K562 (cell line): ENCODE data around the gene SCFD2. TPM values are rescaled to one million over a fixed set of nuclear protein-coding genes. Genes with fewer than 3 reads are reported as not detected.

Experiments
- ATAC-seq: fragments of 200-7000 bp; cut with Tn5 transposase; 3 replicates; pipeline ENCODE4 v1.9.1; 2020; ENCODE audit warnings: moderate library complexity
- BruUV-seq: library from RNA; stranded (reverse); fragments of 400-500 nt; replicated peaks from 2 replicates; lab custom pipeline; 2021; lab: Mats Ljungman, UMichigan
- CTCF ChIA-PET: fragments of 300-600 bp; formaldehyde crosslinking; extraction: SDS; loops from one replicate; lab custom pipeline; 2021; ENCODE audit warnings: low intra/inter-chr PET ratio; lab: Yijun Ruan, JAX
- POLR2A ChIA-PET: fragments of 300-600, 350-650 bp; sonication (Branson Sonifier 250); formaldehyde crosslinking; extraction: SDS; loops from one replicate; lab custom pipeline; 2021; ENCODE audit warnings: antibody characterized with exemption, inconsistent platforms; lab: Yijun Ruan, JAX
- DNase-seq, 4 experiments: peaks; one replicate each; pipeline versions ENCODE4 v3.0.0 to v3.0.0-alpha.2; 2011 to 2018; ENCODE audit warnings: low spot score in 3 of 4, mixed read lengths in 3 of 4; ENCODE audit errors: extremely low read depth in 1 of 4
- FAIRE-seq: peaks from 2 replicates; lab custom pipeline; 2011; peaks lifted over from hg19 to GRCh38; lab: Jason Lieb, UNC
- H2AFZ ChIP-seq: 2 replicates; pipeline ENCODE4 v1.6.0; 2011; ENCODE audit warnings: low read depth, low read length, control low read depth, inconsistent platforms
- H3K27ac ChIP-seq: fragments of 200-600 bp; 3 replicates; pipeline ENCODE4 v1.8.0; 2011; ENCODE audit warnings: low read depth, mild to moderate bottlenecking, control low read depth, inconsistent platforms, low read length, moderate library complexity, mixed read lengths; ENCODE audit errors: extremely low read depth
- H3K27me3 ChIP-seq, 2 experiments: fragments of 300-600 bp in 1 of 2; 2 replicates in 1 of 2; 3 replicates in 1 of 2; pipeline versions ENCODE4 v1.6.0 to v1.8.0; 2011; ENCODE audit warnings: inconsistent platforms in 2 of 2, low read length in 2 of 2, mild to moderate bottlenecking in 1 of 2, mixed read lengths in 1 of 2, moderate library complexity in 1 of 2; ENCODE audit not compliant: control insufficient read depth in 2 of 2, insufficient read depth in 2 of 2
- H3K36me3 ChIP-seq: fragments of 300-600 bp; 3 replicates; pipeline ENCODE4 v1.8.0; 2011; ENCODE audit warnings: mild to moderate bottlenecking, low read length, inconsistent platforms; ENCODE audit not compliant: control insufficient read depth, insufficient read depth
- H3K4me1 ChIP-seq, 2 experiments: fragments of 200-600 bp in 1 of 2; replicated peaks in 1 of 2; 2 replicates in 1 of 2; 3 replicates in 1 of 2; pipeline versions ENCODE4 v1.5.1 to v1.8.0; 2011; ENCODE audit warnings: inconsistent platforms in 2 of 2, low read length in 2 of 2, mild to moderate bottlenecking in 1 of 2, mixed read lengths in 1 of 2, moderate library complexity in 1 of 2; ENCODE audit not compliant: control insufficient read depth in 2 of 2, insufficient read depth in 2 of 2
- H3K4me2 ChIP-seq: 2 replicates; pipeline ENCODE4 v1.6.1; 2011; ENCODE audit warnings: low read length, control low read depth, inconsistent platforms, mixed read lengths; ENCODE audit not compliant: insufficient read depth
- H3K4me3 ChIP-seq: fragments of 200-600 bp; sonication (generic), shearing (Covaris generic); 2 replicates; pipeline ENCODE4 v1.5.1; 2016; ENCODE audit warnings: control low read depth, inconsistent platforms
- H3K79me2 ChIP-seq: fragments of 200-600 bp; 3 replicates; pipeline ENCODE4 v1.8.0; 2011; ENCODE audit warnings: low read length, inconsistent platforms; ENCODE audit not compliant: control insufficient read depth, insufficient read depth
- H3K9ac ChIP-seq, 2 experiments: 2 replicates each; pipeline versions ENCODE4 v1.6.0 to v1.6.1; 2011; ENCODE audit warnings: low read depth in 2 of 2, low read length in 2 of 2, control low read depth in 1 of 2, inconsistent platforms in 1 of 2, mild to moderate bottlenecking in 1 of 2, mixed read lengths in 1 of 2; ENCODE audit not compliant: insufficient read depth in 1 of 2
- H3K9me1 ChIP-seq: one replicate; pipeline ENCODE4 v1.6.0; 2011; ENCODE audit warnings: inconsistent platforms, mild to moderate bottlenecking, low read length, moderate library complexity; ENCODE audit not compliant: control insufficient read depth, insufficient read depth
- H3K9me3 ChIP-seq: replicated peaks from 2 replicates; pipeline ENCODE4 v1.5.1; 2011; ENCODE audit warnings: low read depth, low read length, inconsistent platforms; ENCODE audit not compliant: control insufficient read depth, insufficient read depth
- H4K20me1 ChIP-seq: replicated peaks from 2 replicates; pipeline ENCODE4 v1.6.1; 2011; ENCODE audit warnings: low read length, inconsistent platforms, mixed read lengths; ENCODE audit not compliant: control insufficient read depth, insufficient read depth
- BMI1 ChIP-seq: fragments of 150-350 bp; IDR thresholded peaks from 2 replicates; pipeline ENCODE4 v1.6.1; 2014; ENCODE audit warnings: low read length
- PURB ChIP-seq: sonication (generic); formaldehyde crosslinking; IDR thresholded peaks from 2 replicates; pipeline ENCODE4 v1.9.0; 2021; ENCODE audit warnings: low read depth, mild to moderate bottlenecking, missing genetic modification reagents
- RBFOX2 ChIP-seq: fragments of 200-400 bp; formaldehyde crosslinking; IDR thresholded peaks from 2 replicates; pipeline ENCODE4 v1.6.1; 2017; ENCODE audit warnings: low read depth, mild to moderate bottlenecking, low read length, moderate library complexity
- SMARCE1 ChIP-seq: fragments of 450-650 bp; IDR thresholded peaks from 2 replicates; pipeline ENCODE4 v1.7.1; 2016; ENCODE audit warnings: mild to moderate bottlenecking
- ZBTB40 ChIP-seq, 2 experiments: fragments of 450-650 bp in 1 of 2; sonication (generic) in 1 of 2; formaldehyde crosslinking in 1 of 2; IDR thresholded peaks; 2 replicates each; pipeline versions ENCODE4 v1.7.1 to v1.9.0; 2016 to 2022; ENCODE audit warnings: inconsistent platforms in 1 of 2, mild to moderate bottlenecking in 1 of 2, missing genetic modification reagents in 1 of 2
- ZNF143 ChIP-seq: sonication (generic); formaldehyde crosslinking; IDR thresholded peaks from 2 replicates; pipeline ENCODE4 v1.9.0; 2022; ENCODE audit warnings: mild to moderate bottlenecking, missing genetic modification reagents
- WGBS: fragments of 100-300 bp; shearing (Covaris generic); methylation state at CpG from one replicate; pipeline ENCODE4 v1.1.6; 2016; ENCODE audit warnings: low coverage, mixed read lengths; ENCODE audit not compliant: insufficient coverage; ENCODE audit errors: missing lambda C conversion rate; 5-methylcytosine and 5-hydroxymethylcytosine counted together
- in situ Hi-C: fragments of 300-500 bp; cut with MboI; formaldehyde crosslinking; loops from 4 replicates; pipeline ENCODE4 v1.15.0; 2018; ENCODE audit warnings: inconsistent platforms, mixed read lengths
- intact Hi-C: fragments of 100-400 bp; cut with micrococcal nuclease; formaldehyde crosslinking; loops from 2 replicates; pipeline ENCODE4 v1.14.2; 2022
- polyA plus RNA-seq, 8 experiments: library from polyadenylated mRNA; depleted of rRNA in 4 of 8; stranded (reverse) in 5 of 8; unstranded in 3 of 8; fragments of >200 nt; fragmentation: Nextera tagmentation in 2 of 8; fragmentation: Illumina TruSeq in 1 of 8; extraction: Ambion mirVana in 2 of 8; extraction: Trizol in 1 of 8; gene quantifications; 2 replicates each; pipeline versions ENCODE4 v1.2.1 to v1.2.3, GENCODE V29; 2011 to 2014; ENCODE audit warnings: inconsistent platforms in 1 of 8, missing spikeins in 1 of 8
- total RNA-seq, 7 experiments: library from RNA; depleted of rRNA in 6 of 7; stranded (reverse); fragments of >200 nt in 6 of 7; fragmentation: Illumina TruSeq in 2 of 7; extraction: Trizol in 2 of 7; gene quantifications; 2 replicates each; pipeline versions ENCODE4 v1.2.1 to v1.2.3, GENCODE V29; 2011 to 2021; ENCODE audit warnings: low replicate concordance in 1 of 7

SCFD2 gene
- total and polyA plus RNA-seq, 9 of the 15 experiments (the other 6 are each of a cell fraction or from before 2014, with no cell fraction given): 5.7 to 30.3 (median 22.8) TPM

GRCh38 chr4:53235547-53235946 lies 130.3 kb downstream of the SCFD2 start:
- TF ChIP-seq BMI1 (no peak), RBFOX2 (no peak)
- WGBS: 72% methylated on average over 4 of the region's 4 CpGs
- intact Hi-C loops: no loop called here
- ATAC-seq (no peak), DNase-seq (no peak), FAIRE-seq (no peak)
- ChIA-PET POLR2A (no interaction called here), CTCF (no interaction called here)
- Histone ChIP-seq H3K9ac (no peak overlapping the region), H3K27me3 (no peaks in the 10 kb centered on the region), H2AFZ (no peak overlapping the region), H3K4me2 (no peak overlapping the region), H3K9me1 (no peaks in the 10 kb centered on the region), H3K9me3 (no peaks in the 10 kb centered on the region), H3K4me1 (no peaks in the 10 kb centered on the region), H3K79me2 (no peaks in the 10 kb centered on the region), H3K27ac (no peak overlapping the region), H3K36me3 (no peaks in the 10 kb centered on the region; the same call in 2 of the 3 replicates), H4K20me1 (no peaks in the 10 kb centered on the region), H3K4me3 (no peak overlapping the region)
- BruUV-seq: no TSS peak
- in situ Hi-C loops: no loop called here

GRCh38 chr4:53234669-53235068 lies 131.2 kb downstream of the SCFD2 start:
- Histone ChIP-seq H3K9ac (no peak overlapping the region), H3K4me3 (no peak overlapping the region), H3K27ac (no peak overlapping the region), H3K4me1 (no peaks in the 10 kb centered on the region), H2AFZ (no peak overlapping the region), H3K79me2 (no peaks in the 10 kb centered on the region), H3K36me3 (no peaks in the 10 kb centered on the region; the same call in 2 of the 3 replicates), H3K4me2 (no peak overlapping the region), H3K27me3 (no peaks in the 10 kb centered on the region), H3K9me1 (no peaks in the 10 kb centered on the region), H3K9me3 (no peaks in the 10 kb centered on the region), H4K20me1 (no peaks in the 10 kb centered on the region)
- in situ Hi-C loops (no loop called here), intact Hi-C loops (no loop called here)
- BruUV-seq: no TSS peak
- no peak for ATAC-seq
- 72% methylated on average over 5 of the region's 5 CpGs for WGBS
- DNase-seq: no peak
- CTCF ChIA-PET: no interaction called here
- POLR2A ChIA-PET: interaction anchor here (0.7 kb wide), 1 partner anchor 25 kb away, joined by 3 read pairs; no protein-coding TSS in a partner anchor
- no peak for FAIRE-seq
- TF ChIP-seq ZBTB40 (IDR thresholded peaks at IDR 0.05): no peak
- TF ChIP-seq ZBTB40 (CRISPR knock-in tag; IDR thresholded peaks at IDR 0.05): no peak
- TF ChIP-seq ZNF143 (CRISPR knock-in tag): no peak
- TF ChIP-seq SMARCE1: no peak
- no peak for TF ChIP-seq PURB
